Fibroblast of mammary gland (primary cell): ENCODE data around the gene AGPAT4.

Experiments used
- DNase-seq: peaks from one replicate; pipeline ENCODE4 v3.0.0-alpha.2; 2010; ENCODE audit warnings: low read depth
- H3K4me3 ChIP-seq: 2 replicates; pipeline ENCODE4 v1.5.1; 2011; ENCODE audit warnings: low read depth, mild to moderate bottlenecking, low read length, moderate library complexity; ENCODE audit not compliant: control insufficient read depth
- TF ChIP-seq, protein P1 (sequence below): conservative IDR thresholded peaks from 2 replicates; pipeline ENCODE4 v1.5.1; 2011; ENCODE audit warnings: low read depth, low read length, inconsistent platforms; ENCODE audit not compliant: control insufficient read depth, insufficient read depth

Gene AGPAT4

DNA sequence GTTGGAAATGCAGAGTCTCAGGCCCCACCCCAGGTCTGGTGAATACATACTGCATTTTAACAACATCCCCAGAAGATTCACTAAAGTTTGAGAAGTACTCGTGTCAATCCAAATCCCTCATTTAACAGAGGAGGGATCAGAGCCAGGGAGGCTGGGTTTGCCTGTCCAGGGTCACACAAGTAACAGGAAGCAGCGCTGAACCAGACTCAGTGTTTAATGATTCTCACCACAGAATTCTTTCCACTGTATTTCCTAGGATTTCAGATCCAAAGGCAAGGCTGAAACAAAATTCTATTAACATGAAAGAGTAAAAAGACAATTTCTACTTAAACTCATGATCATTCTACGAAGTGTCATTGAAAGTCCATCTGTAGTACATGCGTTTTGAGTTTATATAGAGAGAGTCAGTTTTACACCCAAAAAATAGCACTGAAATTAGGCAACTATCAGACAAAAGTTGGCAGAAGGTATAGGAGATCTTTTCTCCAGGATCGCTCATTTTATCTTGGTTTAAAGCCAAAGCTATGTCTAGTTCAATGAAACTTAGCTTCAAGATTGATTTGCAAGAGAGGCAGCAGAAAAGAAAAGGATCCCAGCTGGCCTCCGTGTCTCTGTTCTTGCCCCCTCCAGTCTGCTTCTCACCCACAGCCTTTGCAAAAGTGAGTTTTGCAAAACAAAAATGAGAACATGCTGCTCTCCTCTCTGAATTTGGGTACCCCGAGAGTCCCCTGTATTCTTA lies 6.0 kb upstream of the AGPAT4 start:
- H3K4me3 ChIP-seq, result no peak overlapping the region
- TF ChIP-seq, protein P1, sequence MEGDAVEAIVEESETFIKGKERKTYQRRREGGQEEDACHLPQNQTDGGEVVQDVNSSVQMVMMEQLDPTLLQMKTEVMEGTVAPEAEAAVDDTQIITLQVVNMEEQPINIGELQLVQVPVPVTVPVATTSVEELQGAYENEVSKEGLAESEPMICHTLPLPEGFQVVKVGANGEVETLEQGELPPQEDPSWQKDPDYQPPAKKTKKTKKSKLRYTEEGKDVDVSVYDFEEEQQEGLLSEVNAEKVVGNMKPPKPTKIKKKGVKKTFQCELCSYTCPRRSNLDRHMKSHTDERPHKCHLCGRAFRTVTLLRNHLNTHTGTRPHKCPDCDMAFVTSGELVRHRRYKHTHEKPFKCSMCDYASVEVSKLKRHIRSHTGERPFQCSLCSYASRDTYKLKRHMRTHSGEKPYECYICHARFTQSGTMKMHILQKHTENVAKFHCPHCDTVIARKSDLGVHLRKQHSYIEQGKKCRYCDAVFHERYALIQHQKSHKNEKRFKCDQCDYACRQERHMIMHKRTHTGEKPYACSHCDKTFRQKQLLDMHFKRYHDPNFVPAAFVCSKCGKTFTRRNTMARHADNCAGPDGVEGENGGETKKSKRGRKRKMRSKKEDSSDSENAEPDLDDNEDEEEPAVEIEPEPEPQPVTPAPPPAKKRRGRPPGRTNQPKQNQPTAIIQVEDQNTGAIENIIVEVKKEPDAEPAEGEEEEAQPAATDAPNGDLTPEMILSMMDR, result no peak
- DNase-seq, result no peak

DNA sequence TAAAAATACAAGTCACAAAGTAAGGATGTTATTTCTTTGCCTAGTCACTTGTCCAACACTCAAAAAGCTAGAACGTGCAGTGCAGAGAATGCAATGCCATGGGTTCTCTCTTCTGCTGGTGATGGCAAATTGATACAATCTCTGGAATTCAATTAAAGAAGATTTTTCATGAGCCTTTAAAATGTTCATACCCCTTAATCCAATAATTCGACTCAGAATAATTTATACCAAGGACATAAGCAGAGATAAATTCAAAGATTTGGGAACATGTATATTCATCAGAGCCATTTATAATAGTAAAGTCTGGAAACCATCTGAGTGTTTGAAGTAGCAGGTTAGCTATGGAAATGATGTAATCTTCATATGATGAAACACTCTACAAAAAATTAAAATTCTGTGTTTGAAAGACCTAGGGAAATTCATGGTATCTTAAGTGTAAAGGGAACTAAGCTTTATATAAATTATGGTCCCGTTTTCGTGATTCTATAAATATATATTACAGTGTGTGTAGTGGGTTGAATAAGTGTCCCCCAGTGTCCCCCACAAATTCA lies 2.8 kb upstream of the AGPAT4 start:
- TF ChIP-seq, protein P1, result no peak
- no peak for DNase-seq

DNA sequence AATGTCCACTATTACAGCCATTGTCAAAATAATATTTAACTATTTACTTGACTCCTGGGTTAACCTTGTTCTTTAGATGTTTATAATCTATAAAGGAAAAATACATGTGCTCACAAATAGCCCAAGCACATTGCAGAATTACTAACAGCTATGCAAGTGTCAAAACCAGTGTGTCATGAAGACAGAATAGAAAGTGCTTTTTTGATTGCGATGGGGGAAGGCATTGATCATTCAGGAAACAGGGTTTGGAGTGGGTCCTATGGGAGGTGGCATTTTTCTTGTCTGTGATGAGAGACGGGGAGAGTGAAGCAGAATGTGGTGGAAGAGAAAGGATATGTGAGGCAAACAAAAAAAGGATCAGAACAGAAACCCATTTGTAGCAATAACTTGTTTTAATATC lies 1.0 kb upstream of the AGPAT4 start:
- H3K4me3 ChIP-seq, result no peak overlapping the region
- TF ChIP-seq, protein P1, result no peak
- no peak for DNase-seq

More for the DNA sequence above, 2.8 kb upstream of the AGPAT4 start:
- no peak overlapping the region for H3K4me3 ChIP-seq

DNA sequence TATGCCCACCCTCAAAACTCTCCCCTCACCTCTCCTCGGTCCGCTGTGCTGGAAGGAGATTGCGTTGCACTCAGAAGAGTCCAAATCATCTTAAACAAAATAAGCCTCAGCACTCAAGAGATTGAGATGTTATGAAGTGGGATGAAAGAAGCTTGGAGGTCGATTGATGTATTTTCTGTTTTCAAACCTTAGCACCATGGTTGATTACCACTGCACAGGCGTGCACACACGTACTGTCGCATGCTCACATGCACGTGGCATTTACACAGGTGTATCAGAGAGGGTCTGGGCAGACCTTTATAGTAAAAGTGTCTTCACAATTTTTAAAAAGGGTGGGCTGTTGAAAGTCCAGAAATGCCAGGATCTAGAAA lies 612 bp upstream of the AGPAT4 start:
- TF ChIP-seq, protein P1, result no peak
- DNase-seq, result no peak
- H3K4me3 ChIP-seq, result peak overlapping the region; percentile 89

DNA sequence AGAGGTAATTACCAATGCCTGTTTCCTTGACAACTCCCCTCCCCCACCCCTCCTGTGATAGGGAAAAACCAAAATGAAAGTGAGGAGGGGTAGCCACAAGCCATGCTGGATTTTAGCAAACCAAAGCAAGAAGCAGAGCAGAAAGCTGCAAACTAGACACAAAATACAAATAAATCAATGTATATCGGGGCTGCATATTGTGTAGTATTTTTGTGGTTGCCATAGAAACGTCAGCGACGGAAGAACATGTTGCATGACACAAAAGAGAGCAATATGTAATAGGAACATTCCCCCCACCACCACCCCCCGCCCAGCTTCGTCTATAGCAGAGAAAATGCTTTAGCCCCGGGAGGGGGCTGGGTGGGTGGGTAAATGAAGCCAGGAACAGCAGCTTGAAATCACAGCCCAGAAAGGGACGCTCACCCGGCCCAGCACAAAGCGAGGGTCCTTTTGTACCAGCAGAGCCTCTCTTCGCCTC lies 548 bp downstream of the AGPAT4 start:
- TF ChIP-seq, protein P1, result no peak
- peak overlapping the region; percentile 89 for H3K4me3 ChIP-seq
- peak; percentile 52 for DNase-seq

DNA sequence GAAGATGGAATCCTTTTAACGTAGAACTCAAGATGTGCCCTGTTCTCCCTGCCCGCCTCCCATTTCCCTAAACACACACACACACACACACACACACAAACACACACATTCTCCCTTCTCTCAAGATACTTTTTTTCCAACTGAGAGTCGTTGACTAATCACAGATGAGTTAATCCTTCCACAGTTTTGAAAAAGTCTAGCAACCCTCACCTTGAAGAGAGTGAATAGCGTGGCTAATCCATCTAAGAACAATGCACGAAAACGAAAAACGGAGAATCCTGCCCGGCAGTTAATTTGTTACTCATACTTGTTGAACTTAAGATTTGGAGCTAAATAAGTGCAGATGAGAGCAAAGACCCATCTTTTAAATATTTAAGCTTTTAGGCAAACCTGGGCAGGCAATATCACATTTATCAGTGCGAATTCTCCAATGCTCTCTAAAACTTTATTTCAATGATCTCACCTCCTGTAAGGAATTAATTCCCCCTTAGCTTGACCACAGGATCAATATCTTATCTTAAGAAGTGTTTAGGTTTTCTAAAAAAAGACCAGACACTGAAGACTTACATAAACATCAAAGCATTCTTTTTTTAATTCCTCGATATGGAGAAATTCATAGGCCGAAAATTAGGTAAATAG lies 1.1 kb downstream of the AGPAT4 start:
- H3K4me3 ChIP-seq, result peak overlapping the region; percentile 89
- TF ChIP-seq, protein P1, result no peak
- peak; percentile 75 for DNase-seq
